GM12878 (cell line): ENCODE results near the gene CREB5. TPM values are rescaled to one million over a fixed set of nuclear protein-coding genes. Genes with fewer than 3 reads are reported as not detected.

ENCODE experiments used
- BACH1 ChIP-seq: fragments of 450-650 bp; IDR thresholded peaks from 2 replicates; pipeline ENCODE4 v1.6.1; 2017; ENCODE audit warnings: mild to moderate bottlenecking, borderline replicate concordance
- CHD2 ChIP-seq: IDR thresholded peaks from 2 replicates; pipeline ENCODE4 v1.6.1; 2011; ENCODE audit warnings: low read depth, low read length, improper control_type of control experiment, borderline replicate concordance
- ESRRA ChIP-seq: IDR thresholded peaks from 2 replicates; pipeline ENCODE4 v1.6.1; 2012; ENCODE audit warnings: mild to moderate bottlenecking, low read length, improper control_type of control experiment
- HCFC1 ChIP-seq: fragments of 150-350 bp; IDR thresholded peaks from 2 replicates; pipeline ENCODE4 v1.6.1; 2014; ENCODE audit warnings: low read length
- KDM1A ChIP-seq: fragments of 200-600 bp; sonication (generic); IDR thresholded peaks from 2 replicates; pipeline ENCODE4 v1.6.1; 2016; ENCODE audit warnings: borderline replicate concordance
- MXI1 ChIP-seq: fragments of 150-350 bp; IDR thresholded peaks from 2 replicates; pipeline ENCODE4 v1.6.1; 2011; ENCODE audit warnings: low read depth, mild to moderate bottlenecking, inconsistent platforms, low read length, improper control_type of control experiment
- NBN ChIP-seq: fragments of 450-650 bp; IDR thresholded peaks from 2 replicates; pipeline ENCODE4 v1.6.1; 2016
- NFIC ChIP-seq: IDR thresholded peaks from 2 replicates; pipeline ENCODE4 v1.6.1; 2012; ENCODE audit warnings: low read depth, mild to moderate bottlenecking, inconsistent platforms, low read length, moderate library complexity
- NRF1 ChIP-seq: conservative IDR thresholded peaks from 2 replicates; pipeline ENCODE4 v1.6.1; 2011; ENCODE audit warnings: mild to moderate bottlenecking, low read depth, low read length, improper control_type of control experiment
- PAX8 ChIP-seq: fragments of 450-650 bp; IDR thresholded peaks from 2 replicates; pipeline ENCODE4 v1.6.1; 2017; ENCODE audit warnings: mild to moderate bottlenecking, moderate library complexity
- POLR2AphosphoS2 ChIP-seq: IDR thresholded peaks from 2 replicates; pipeline ENCODE4 v1.6.1; 2011; ENCODE audit warnings: low read depth, mild to moderate bottlenecking, low read length, improper control_type of control experiment, moderate library complexity
- RAD51 ChIP-seq: fragments of 450-650 bp; IDR thresholded peaks from 2 replicates; pipeline ENCODE4 v1.6.1; 2016; ENCODE audit warnings: moderate library complexity, mild to moderate bottlenecking, inconsistent platforms
- STAT3 ChIP-seq: IDR thresholded peaks from 2 replicates; pipeline ENCODE4 v1.6.1; 2011; ENCODE audit warnings: low read depth, low read length, improper control_type of control experiment
- polyA plus RNA-seq, 11 experiments: library from polyadenylated mRNA; depleted of rRNA in 4 of 11; unstranded in 6 of 11; stranded (reverse) in 5 of 11; fragments of >200 nt; fragmentation: Nextera tagmentation in 4 of 11; fragmentation: Illumina TruSeq in 1 of 11; extraction: Ambion mirVana in 4 of 11; extraction: Trizol in 1 of 11; gene quantifications; 1 replicate in 1 of 11; 2 replicates in 10 of 11; pipeline versions ENCODE4 v1.2.1 to v1.2.3, GENCODE V29; 2011 to 2016; ENCODE audit warnings: inconsistent platforms in 2 of 11, missing spikeins in 2 of 11, low read depth in 1 of 11
- total RNA-seq, 4 experiments: library from RNA; depleted of rRNA in 3 of 4; stranded (reverse); fragments of >200 nt in 3 of 4; fragmentation: Illumina TruSeq in 1 of 4; extraction: Trizol in 1 of 4; gene quantifications; 2 replicates each; pipeline versions ENCODE4 v1.2.1 to v1.2.3, GENCODE V29; 2013 to 2021
- TF ChIP-seq, protein P1 (sequence below): fragments of 150-350 bp; IDR thresholded peaks from 2 replicates; pipeline ENCODE4 v1.6.1; 2016; ENCODE audit warnings: low read depth, low read length
- TF ChIP-seq, protein P2 (sequence below): fragments of 450-650 bp; IDR thresholded peaks from 2 replicates; pipeline ENCODE4 v1.6.1; 2017; ENCODE audit warnings: mild to moderate bottlenecking, moderate library complexity
- TF ChIP-seq, protein P3 (sequence below): fragments of 450-650 bp; IDR thresholded peaks from 2 replicates; pipeline ENCODE4 v1.6.1; 2017; ENCODE audit warnings: antibody characterized with exemption, mild to moderate bottlenecking, moderate library complexity
- TF ChIP-seq, protein P4 (sequence below): fragments of 450-650 bp; formaldehyde crosslinking; IDR thresholded peaks from 2 replicates; pipeline ENCODE4 v1.4.0; 2022; ENCODE audit warnings: mild to moderate bottlenecking, moderate library complexity

CREB5 gene
- total and polyA plus RNA-seq, 10 of the 15 experiments (the other 5 are each of a cell fraction or from before 2014, with no cell fraction given): 12.9 to 74.1 (median 53.0) TPM

DNA sequence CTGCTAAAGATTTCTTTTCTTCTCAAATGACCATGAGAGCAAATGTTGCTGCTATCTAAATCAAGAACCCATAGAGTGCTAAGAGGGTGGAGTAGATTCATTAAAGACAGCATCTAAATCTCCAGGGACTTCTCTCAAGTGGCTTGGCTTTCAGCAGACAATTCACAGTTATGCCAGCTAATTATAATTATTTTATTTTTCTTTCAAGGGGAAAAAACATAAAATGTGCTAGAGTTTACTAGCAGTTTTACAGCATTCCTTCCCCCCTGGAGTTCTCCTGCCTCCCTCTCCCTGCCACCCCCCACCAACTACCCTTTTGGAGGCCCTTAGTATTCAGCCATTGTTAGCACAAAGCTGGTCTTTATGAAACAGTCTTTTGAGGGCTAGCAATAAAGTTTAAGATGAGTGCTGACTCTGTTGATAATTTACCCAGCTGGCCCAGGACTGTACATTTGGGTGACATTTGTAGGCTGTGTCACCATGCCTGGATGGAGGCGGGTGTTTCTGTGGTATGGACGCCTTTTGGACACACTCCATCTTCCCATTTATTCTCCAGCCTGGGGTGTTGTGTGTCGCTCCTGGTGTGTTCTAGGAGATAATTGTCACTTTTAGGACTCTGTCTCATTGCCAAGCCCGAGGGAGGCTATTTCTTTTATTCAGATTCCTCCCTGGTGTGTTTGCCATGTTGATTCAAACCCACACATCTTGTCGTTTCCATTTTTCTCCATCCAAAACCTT lies 160.2 kb downstream of the CREB5 start (continued):
- TF ChIP-seq NRF1 (no peak), NFIC (no peak), CHD2 (no peak), KDM1A (no peak), POLR2AphosphoS2 (no peak), PAX8 (no peak), MXI1 (no peak), ESRRA (no peak), NBN (no peak), STAT3 (0 out of 2 replicates have a peak, but pooled peaks have one; percentile 9), HCFC1 (no peak), RAD51 (no peak), BACH1 (no peak)
- TF ChIP-seq, protein P1, sequence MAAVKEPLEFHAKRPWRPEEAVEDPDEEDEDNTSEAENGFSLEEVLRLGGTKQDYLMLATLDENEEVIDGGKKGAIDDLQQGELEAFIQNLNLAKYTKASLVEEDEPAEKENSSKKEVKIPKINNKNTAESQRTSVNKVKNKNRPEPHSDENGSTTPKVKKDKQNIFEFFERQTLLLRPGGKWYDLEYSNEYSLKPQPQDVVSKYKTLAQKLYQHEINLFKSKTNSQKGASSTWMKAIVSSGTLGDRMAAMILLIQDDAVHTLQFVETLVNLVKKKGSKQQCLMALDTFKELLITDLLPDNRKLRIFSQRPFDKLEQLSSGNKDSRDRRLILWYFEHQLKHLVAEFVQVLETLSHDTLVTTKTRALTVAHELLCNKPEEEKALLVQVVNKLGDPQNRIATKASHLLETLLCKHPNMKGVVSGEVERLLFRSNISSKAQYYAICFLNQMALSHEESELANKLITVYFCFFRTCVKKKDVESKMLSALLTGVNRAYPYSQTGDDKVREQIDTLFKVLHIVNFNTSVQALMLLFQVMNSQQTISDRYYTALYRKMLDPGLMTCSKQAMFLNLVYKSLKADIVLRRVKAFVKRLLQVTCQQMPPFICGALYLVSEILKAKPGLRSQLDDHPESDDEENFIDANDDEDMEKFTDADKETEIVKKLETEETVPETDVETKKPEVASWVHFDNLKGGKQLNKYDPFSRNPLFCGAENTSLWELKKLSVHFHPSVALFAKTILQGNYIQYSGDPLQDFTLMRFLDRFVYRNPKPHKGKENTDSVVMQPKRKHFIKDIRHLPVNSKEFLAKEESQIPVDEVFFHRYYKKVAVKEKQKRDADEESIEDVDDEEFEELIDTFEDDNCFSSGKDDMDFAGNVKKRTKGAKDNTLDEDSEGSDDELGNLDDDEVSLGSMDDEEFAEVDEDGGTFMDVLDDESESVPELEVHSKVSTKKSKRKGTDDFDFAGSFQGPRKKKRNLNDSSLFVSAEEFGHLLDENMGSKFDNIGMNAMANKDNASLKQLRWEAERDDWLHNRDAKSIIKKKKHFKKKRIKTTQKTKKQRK: no peak
- TF ChIP-seq, protein P2, sequence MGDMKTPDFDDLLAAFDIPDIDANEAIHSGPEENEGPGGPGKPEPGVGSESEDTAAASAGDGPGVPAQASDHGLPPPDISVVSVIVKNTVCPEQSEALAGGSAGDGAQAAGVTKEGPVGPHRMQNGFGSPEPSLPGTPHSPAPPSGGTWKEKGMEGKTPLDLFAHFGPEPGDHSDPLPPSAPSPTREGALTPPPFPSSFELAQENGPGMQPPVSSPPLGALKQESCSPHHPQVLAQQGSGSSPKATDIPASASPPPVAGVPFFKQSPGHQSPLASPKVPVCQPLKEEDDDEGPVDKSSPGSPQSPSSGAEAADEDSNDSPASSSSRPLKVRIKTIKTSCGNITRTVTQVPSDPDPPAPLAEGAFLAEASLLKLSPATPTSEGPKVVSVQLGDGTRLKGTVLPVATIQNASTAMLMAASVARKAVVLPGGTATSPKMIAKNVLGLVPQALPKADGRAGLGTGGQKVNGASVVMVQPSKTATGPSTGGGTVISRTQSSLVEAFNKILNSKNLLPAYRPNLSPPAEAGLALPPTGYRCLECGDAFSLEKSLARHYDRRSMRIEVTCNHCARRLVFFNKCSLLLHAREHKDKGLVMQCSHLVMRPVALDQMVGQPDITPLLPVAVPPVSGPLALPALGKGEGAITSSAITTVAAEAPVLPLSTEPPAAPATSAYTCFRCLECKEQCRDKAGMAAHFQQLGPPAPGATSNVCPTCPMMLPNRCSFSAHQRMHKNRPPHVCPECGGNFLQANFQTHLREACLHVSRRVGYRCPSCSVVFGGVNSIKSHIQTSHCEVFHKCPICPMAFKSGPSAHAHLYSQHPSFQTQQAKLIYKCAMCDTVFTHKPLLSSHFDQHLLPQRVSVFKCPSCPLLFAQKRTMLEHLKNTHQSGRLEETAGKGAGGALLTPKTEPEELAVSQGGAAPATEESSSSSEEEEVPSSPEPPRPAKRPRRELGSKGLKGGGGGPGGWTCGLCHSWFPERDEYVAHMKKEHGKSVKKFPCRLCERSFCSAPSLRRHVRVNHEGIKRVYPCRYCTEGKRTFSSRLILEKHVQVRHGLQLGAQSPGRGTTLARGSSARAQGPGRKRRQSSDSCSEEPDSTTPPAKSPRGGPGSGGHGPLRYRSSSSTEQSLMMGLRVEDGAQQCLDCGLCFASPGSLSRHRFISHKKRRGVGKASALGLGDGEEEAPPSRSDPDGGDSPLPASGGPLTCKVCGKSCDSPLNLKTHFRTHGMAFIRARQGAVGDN: 0 out of 2 replicates have a peak, but pooled peaks have one; percentile 5
- TF ChIP-seq, protein P3, sequence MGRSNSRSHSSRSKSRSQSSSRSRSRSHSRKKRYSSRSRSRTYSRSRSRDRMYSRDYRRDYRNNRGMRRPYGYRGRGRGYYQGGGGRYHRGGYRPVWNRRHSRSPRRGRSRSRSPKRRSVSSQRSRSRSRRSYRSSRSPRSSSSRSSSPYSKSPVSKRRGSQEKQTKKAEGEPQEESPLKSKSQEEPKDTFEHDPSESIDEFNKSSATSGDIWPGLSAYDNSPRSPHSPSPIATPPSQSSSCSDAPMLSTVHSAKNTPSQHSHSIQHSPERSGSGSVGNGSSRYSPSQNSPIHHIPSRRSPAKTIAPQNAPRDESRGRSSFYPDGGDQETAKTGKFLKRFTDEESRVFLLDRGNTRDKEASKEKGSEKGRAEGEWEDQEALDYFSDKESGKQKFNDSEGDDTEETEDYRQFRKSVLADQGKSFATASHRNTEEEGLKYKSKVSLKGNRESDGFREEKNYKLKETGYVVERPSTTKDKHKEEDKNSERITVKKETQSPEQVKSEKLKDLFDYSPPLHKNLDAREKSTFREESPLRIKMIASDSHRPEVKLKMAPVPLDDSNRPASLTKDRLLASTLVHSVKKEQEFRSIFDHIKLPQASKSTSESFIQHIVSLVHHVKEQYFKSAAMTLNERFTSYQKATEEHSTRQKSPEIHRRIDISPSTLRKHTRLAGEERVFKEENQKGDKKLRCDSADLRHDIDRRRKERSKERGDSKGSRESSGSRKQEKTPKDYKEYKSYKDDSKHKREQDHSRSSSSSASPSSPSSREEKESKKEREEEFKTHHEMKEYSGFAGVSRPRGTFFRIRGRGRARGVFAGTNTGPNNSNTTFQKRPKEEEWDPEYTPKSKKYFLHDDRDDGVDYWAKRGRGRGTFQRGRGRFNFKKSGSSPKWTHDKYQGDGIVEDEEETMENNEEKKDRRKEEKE: no peak
- TF ChIP-seq, protein P4, sequence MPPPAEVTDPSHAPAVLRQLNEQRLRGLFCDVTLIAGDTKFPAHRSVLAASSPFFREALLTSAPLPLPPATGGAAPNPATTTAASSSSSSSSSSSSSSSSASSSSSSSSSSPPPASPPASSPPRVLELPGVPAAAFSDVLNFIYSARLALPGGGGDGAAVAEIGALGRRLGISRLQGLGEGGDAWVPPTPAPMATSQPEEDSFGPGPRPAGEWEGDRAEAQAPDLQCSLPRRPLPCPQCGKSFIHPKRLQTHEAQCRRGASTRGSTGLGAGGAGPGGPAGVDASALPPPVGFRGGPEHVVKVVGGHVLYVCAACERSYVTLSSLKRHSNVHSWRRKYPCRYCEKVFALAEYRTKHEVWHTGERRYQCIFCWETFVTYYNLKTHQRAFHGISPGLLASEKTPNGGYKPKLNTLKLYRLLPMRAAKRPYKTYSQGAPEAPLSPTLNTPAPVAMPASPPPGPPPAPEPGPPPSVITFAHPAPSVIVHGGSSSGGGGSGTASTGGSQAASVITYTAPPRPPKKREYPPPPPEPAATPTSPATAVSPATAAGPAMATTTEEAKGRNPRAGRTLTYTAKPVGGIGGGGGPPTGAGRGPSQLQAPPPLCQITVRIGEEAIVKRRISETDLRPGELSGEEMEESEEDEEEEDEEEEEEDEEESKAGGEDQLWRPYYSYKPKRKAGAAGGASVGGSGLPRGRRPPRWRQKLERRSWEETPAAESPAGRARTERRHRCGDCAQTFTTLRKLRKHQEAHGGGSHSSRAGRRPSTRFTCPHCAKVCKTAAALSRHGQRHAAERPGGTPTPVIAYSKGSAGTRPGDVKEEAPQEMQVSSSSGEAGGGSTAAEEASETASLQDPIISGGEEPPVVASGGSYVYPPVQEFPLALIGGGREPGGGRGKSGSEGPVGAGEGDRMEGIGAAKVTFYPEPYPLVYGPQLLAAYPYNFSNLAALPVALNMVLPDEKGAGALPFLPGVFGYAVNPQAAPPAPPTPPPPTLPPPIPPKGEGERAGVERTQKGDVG (CRISPR knock-in tag): 0 out of 2 replicates have a peak, but pooled peaks have one; percentile 27
